Measurements from ENCODE around the gene ZMYM1.
"Not testable (repeated sequence)": the region's sequence is repeated elsewhere in the genome, so short reads cannot be mapped to it uniquely, and the experiment has no call there.

ZMYM1 gene

GRCh38 chr1:35080171-35080854, 1.1 kb downstream of the ZMYM1 start:
- DNase-seq: no peak

GRCh38 chr1:35085421-35085820, 6.2 kb downstream of the ZMYM1 start:
- DNase-seq: no peak

GRCh38 chr1:35097224-35097623, 18.0 kb downstream of the ZMYM1 start:
- no peak for DNase-seq

DNA sequence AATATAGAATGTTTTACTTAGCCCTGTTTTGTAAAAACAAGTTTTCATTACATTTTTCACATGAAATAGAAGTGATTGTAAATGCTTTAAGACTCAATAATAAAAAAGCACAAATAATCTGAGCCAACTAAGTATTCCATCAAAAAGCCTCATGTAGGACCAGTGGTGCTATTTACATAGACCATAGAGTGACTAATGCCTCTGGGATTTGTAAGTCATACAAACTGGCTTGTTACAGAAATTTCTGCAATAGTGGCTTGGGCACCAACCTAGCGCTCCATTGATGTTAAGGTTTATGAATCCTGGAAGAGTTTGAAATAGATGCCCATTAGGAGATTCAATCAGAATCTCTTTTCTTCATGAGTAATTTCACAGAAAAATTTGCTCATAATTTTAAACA, 31.9 kb downstream of the ZMYM1 start:
- no peak for DNase-seq

- DNase-seq: no peak
Measured at GRCh38 chr1:35112668-35113067, 33.5 kb downstream of the ZMYM1 start.

DNA sequence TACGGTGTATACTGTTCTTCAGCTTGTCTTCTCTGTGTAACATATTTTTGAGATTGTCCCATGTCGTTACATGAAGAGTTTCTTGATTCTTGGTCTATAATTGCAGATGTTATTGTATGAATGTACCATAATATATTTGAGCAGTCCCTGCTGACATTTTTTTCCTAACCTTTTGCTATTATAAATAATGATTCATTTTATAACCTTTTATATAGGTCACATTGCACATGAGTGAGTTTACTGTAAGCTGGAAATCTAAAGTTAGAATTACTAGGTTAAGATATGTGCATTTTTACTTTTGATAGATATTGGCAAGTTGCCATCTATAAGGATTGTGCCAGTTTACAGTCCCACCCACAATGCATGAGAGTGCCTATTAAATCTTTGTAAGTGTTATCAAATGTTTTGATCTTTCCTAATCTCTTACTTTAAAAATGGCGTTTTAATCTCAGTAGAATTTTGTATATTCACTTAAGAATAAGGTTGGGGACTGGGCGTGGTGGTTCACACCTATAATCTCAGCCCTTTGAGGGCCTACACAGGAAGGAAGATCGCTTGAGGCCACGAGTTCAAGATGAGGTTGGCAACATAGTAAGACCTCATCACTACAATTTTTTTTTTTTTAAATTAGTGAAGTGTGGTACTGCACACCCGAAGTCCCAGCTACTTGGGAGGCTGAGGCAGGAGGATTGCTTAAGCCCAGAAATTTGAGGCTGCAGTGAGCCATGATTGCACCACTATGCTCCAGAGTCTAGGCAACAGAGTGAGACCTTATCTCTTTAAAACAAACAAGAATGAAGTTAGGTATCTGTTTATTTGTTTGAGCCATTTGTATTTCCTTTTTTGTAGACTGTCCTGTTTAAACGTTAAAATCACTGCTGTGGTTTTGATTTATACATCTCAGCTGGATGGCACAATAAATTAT, 36.5 kb downstream of the ZMYM1 start:
- no peak for DNase-seq

DNA sequence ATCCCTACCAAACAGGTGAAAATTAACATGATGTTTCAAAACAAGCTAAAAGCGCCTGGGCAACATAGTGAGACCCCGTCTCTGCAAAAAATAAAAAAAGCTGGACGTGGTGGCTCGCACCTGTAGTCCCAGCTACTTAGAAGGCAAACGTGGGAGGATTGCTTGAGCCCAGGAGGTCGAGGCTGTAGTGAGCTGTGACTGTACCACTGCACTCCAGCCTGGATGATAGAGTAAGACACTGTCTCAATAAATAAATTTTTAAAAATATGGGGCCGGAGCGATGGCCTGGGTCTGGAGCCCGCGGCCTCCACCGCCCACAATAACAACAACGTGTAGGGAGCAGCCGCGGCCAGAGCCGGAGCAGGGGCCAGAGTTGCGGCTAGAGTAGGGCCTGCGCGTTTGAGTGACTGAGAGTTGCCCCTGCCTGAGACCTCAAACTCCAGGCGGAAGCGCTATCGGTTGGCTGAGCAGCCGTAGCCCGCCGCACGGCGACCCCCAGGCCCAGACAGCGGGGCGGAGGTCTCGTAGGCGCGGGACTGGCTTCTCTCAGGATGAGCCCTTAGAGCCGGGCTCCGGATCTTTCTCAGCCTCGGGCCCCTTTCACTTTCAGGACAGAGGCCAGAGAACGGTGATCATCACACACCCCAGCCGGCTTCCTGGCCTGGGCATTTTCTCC, 41.4 kb downstream of the ZMYM1 start:
- DNase-seq: no peak

DNA sequence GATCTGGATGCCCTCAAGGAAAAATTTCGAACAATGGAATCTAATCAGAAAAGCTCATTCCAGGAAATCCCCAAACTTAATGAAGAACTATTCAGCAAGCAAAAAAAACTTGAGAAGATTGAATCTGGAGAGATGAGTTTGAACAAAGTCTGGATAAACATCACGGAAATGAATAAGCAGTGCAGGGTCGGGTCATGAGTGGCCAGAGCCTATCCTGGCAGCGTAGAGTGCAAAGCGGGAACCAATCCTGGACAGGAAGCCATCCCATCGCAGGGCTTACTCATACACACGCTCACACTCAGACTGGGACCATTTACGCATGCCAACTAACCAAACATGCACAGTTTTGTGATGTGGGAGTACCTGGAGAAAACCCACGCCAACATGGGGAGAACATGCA, 43.1 kb downstream of the ZMYM1 start:
- no peak for DNase-seq

GRCh38 chr1:35126546-35126945, 47.4 kb downstream of the ZMYM1 start:
- no peak for DNase-seq

- DNase-seq: no peak
Measured at GRCh38 chr1:35129080-35129479, 49.9 kb downstream of the ZMYM1 start.

DNA sequence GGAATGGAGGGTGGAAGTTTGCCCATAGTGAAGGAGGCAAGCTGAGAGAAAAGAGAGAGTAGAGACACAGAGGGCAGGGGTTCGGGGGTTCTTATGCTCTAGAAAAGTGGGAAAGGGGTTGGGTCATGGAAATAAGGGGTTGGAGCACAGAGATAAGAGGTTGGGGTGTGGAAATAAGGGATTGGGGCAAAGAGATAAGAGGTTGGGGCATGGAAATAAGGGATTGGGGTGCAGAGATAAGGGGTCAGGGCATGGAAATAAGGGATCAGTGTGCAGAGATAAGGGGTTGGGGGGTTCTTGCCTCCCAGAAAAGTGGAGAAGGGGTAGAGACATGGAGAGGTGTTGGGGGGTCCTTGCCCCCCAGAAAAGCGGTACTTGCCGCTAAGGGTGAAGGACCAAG, 57.6 kb downstream of the ZMYM1 start:
- DNase-seq: no peak

- not testable (repeated sequence) for DNase-seq
Measured at GRCh38 chr1:35137590-35137989, 58.4 kb downstream of the ZMYM1 start.

- DNase-seq: not testable (repeated sequence)
Measured at GRCh38 chr1:35142294-35142693, 63.1 kb downstream of the ZMYM1 start.

- not testable (repeated sequence) for DNase-seq
Measured at GRCh38 chr1:35142728-35143127, 63.5 kb downstream of the ZMYM1 start.

- DNase-seq: no peak
Measured at GRCh38 chr1:35143737-35144508, 64.7 kb downstream of the ZMYM1 start.

DNA sequence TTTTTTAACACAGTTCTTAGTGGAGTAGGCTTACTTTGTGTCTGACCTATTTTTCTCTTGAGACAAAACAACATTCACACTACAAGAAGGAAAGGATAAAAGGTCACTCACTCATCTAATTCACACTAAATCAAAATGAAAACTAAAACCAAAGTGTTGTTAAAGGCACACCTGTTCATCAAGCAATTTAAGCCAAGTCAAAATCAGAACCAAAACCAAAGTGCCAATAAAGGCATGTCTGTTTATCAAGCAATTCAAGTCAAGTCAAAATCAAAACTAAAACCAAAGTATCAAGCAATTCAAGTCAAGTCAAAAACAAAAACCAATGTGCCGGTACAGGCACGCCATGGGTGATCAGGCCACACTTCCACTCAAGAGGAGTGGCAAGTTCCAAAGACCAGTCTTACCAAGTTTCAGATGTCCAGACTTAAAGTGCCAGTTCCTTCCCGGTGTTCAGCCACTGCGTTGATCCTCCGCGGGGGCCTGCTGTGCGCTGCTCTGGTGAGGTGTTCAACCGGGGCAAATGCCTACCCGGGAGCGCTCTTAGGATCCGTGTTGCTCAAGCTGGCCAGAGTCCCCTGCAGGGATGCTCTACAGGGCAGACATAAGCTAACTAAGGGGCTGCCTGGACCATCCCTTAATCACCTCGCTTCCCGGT, 66.8 kb downstream of the ZMYM1 start:
- DNase-seq: not testable (repeated sequence)

- no peak for DNase-seq
Measured at GRCh38 chr1:35151220-35151619, 72.0 kb downstream of the ZMYM1 start.

DNA sequence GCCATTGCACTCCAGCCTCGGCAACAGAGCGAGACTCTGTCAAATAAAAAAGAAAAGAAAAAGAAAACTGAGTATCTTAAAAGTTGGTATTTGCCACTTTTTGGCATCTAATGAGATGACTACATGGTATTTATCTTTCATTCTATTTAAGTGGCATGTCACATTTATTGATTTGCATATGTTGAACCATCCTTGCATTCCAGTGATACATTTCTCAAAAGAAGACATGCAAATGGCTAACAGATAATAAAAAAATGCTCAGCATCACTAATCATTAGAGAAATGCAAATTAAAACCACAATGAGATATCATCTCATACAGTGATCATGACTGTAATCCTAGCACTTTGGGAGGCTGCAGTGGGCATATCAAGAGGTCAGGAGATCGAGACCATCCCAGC, 85.7 kb downstream of the ZMYM1 start:
- DNase-seq: no peak
